Activated CD8-positive, alpha-beta memory T cell treated with anti-CD3 and anti-CD28 coated beads for 24 hours (primary cell): ENCODE measurements around the gene RFLNA.

Source experiments
- DNase-seq: peaks from one replicate; pipeline ENCODE4 v3.0.0-alpha.2; 2020

The RFLNA gene

DNA sequence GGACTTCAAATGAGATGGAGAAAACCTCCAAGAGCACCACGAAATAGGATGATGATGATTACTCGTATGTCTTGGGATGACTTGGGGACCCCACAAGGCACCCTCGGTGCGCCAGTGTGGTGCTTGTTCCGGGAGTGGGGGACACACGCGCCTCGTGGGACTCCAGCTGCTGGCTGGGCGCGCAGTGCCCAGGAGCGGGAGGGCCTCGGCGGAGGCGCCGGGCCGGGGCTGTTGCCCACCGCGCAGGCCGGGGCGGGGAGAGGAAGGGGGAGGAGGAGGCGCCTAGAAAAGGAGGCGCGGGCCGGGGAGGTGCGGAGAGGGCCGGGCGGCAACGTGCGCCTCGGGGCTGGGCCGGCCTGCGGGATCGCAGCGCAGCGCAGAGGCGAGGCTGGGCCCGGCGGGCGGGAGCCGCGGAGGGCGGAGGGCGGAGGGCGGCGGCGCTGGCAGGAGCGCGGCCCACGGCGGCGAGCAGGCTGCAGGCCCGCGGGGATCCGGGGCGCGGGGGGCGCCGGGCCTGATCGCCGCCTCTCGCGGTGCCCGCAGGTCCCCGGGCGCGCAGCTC, at the start of gene RFLNA:
TSS of gene RFLNA (plus strand) at position 314 of the 562 bp plus-strand sequence. CDS start 337 bp downstream, outside the sequence.
- DNase-seq: no peak

DNA sequence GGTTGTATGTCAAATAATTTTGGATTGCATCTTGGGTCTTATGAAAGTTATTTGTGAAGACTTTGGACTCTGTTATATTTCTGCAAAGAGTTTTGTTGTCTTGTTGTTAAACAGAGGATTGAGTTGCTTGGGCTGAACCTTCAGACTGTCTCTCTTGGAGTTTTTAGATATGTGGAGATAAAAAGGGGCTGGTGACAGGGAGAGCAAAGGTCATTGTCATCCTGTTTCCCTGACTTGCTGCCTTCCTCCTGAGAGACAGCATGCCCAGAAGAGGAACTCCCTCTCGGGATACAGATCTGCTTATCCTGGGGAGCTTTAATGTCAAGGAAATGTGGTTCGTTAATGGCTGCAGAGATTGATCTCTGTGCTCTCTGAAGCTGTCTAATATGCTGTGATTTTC, 47.6 kb upstream of the RFLNA start:
- no peak for DNase-seq

DNA sequence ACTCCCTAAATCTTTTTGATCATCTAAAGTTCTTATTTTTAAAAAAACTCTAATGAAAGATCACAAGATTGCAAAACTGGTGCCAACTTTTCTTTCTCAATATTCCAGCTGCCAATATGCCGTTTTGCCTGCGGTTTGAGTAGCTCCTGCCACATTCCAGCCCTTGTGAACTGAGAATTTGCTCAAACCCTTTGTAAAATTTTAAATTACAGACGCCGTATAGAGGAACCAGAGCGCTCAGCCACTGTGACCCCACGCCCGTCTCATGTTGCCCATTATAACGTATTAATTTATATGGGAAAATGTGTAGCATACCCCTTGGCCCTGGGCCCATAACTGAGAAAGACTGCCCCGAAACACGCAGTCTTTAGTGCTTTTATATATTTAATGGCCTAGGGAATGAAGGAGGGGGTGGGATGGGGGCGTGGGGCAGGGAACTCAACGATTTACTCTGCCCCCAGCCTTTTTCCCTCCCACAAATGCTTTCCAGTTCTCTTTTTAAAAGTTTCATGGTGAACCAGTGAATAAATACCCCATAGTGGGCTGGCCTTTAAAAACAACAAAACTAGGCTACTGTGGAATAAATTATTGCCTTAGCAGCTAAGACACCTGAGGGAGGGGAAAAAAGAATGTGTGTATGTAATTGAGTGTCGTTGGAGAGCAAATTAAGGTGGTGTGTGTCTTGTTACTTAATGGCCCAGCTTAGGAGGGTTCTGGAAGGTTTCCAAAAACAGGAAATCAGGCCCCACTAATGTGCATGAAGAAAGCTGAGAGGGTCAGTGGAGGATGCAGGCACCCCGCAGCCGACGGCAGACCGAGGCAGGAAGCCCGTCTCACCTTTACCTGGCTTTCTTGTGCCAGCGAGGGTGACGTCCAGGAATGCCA, 45.7 kb upstream of the RFLNA start:
- DNase-seq: no peak

DNA sequence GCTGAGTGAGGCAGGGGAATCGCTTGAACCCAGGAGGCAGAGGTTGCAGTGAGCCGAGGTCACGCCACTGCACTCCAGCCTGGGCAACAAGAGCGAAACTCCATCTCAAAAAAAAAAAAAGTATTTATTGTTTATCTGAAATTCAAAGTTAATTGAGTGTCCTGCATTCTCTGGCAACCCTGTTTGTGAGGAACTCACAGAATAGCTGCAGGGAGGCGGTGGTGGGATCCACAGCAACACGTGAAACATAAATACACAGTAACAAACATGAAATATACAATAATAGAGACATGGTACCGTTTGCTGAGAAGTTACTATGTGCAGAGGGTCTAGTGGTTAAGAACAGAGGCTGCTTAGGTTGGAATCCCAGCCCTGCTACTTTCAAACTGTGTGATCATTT, 43.7 kb upstream of the RFLNA start:
- no peak for DNase-seq

DNA sequence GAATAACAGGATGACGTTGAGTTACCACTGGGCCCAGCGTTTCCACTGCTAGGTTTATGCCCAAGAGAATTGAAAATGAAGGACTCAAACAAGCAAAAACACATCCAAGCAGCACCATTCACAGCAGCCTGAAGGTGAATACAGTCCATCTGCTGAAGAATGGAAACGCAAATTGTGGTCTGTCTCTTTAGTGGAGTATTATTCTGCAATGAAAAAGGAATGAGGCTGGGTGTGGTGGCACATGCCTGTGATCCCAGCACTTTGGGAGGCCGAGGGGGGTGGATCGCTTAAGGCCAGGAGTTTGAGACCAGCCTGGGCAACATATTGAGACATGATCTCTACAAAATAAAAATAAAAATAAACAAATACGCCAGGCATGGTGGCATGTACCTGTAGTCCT, 41.9 kb upstream of the RFLNA start:
- no peak for DNase-seq

DNA sequence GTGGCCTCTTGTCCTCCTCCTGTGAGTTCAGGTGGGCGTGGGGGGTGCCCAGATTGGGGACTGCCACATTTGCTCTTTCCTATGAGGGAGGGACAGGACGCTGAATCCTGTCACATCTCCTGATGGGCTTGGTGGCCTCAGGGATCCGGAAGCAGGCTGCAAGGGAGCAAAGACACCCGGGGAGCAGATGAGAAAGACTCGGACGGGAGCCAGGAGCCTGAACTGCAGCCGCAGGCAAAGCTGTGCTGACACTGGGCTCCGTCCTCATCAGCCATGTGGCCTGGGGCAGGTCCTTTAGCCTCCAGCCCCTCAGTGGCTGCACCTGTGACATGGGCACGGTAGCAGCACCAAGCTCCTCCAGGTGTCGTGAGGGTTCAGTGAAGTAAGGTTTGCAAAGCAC, 40.8 kb upstream of the RFLNA start:
- no peak for DNase-seq

DNA sequence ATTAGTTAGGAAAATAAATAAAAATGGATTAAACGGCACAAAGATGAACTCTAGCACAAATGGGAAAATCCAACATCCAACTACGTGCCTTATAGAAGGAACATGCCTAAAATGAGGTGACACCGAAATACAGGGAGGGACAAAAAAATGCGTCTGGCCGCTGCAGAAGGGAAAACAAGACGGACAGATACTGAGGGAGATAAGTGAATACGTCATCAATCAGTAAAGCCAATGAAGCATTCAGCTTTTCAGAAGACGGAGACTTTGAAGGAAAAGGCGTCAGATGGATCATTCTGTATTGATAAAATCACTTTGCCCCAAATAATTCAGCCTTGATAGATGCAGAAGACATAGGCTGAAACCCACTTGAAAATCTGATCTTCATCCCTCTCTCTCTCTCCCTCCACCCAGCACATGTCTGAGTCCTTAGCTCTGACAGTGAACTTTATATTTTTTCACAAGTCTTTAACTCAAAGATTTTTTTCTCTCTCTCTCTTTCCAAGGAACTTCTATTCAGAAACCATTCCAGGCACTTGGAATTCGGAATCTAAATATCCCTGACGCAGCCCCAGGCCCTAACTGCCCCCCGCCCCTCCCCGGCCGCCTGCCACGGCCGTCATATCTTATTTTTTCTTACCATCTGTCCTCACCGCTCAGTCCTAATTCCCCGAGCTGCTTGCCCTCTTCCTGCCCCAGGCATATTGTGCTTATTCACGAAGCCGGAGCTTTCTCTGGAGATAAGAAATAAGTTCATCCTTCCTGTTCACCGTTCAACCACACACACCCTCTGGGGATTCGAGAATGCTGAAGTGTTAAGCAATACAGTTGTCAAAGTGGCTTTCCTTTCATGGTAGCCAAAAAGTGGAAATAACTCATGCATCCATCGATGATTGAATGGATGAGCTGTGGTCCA, 35.5 kb upstream of the RFLNA start:
- no peak for DNase-seq

DNA sequence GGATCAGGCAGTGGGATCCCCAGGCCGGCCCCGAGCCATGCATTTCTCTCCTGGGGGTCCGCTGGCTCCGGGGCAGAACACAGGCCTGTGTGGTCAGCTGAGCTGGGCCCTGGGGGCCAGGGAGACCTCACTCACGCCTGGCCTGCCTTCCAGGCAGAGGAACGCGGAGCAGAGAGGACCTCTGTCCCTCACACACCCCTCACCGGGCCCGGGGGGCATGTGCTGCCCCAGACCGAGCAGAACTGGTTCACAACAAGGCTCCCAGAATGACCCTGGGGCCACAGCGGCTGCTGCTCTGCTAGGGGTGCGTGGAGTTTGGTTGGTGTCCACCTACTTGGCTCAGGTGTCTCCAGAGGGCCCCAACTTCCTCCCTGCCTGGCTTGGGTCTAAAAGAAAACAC, 33.0 kb upstream of the RFLNA start:
- DNase-seq: no peak

GRCh38 chr12:124264089-124264795, 30.7 kb upstream of the RFLNA start:
- no peak for DNase-seq

DNA sequence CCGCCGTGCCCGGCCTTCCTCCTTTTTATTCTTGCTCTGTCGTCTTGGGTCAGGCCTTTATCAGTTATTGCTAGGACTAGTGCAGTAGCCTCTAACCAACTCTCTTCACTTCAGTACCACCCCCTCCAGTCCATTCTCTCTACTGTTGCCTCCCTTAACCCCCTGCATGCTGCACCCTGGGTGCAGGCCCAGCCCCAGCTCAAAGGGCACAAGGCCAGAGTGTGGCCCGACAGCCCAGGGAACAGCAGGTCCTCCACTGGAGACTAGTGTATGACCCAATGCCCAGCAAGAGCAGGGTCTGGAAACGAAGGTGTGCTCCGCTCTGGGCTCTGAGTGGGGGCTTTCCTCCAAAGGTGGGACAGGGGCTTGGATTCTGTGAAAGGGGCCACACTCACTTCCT, 30.0 kb upstream of the RFLNA start:
- no peak for DNase-seq

DNA sequence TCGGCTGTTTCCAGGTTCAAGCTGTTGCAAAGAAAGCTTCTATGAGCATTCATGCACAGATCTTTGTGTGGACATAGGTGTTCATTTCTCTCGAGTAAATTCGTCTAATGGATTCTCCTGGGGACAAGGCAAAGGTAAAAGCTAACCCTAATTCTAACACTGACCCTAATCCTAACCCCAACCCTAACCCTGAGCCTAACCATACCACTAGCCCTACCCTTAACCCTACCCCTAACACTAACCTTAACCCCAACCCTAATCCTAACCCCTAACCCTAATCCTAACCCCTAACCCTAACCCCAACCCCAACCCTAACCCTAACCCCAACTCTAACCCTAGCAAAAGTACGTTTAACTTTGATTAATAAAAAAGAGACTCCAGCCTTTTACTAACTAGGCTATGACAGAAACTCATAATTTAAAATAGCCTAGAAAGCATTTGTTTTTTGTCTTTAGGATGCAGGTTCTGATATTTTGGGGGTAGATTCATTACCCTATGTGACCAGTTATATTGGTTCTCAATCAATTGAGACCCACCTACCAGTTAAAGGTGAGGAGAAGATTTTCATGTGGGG, 27.6 kb upstream of the RFLNA start:
- DNase-seq: no peak

GRCh38 chr12:124270671-124271070, 24.2 kb upstream of the RFLNA start:
- no peak for DNase-seq

- DNase-seq: no peak
These were observed 21.3 kb upstream of the RFLNA start for GRCh38 chr12:124273630-124274029.

- DNase-seq: no peak
These were observed 18.6 kb upstream of the RFLNA start for GRCh38 chr12:124276337-124276736.

DNA sequence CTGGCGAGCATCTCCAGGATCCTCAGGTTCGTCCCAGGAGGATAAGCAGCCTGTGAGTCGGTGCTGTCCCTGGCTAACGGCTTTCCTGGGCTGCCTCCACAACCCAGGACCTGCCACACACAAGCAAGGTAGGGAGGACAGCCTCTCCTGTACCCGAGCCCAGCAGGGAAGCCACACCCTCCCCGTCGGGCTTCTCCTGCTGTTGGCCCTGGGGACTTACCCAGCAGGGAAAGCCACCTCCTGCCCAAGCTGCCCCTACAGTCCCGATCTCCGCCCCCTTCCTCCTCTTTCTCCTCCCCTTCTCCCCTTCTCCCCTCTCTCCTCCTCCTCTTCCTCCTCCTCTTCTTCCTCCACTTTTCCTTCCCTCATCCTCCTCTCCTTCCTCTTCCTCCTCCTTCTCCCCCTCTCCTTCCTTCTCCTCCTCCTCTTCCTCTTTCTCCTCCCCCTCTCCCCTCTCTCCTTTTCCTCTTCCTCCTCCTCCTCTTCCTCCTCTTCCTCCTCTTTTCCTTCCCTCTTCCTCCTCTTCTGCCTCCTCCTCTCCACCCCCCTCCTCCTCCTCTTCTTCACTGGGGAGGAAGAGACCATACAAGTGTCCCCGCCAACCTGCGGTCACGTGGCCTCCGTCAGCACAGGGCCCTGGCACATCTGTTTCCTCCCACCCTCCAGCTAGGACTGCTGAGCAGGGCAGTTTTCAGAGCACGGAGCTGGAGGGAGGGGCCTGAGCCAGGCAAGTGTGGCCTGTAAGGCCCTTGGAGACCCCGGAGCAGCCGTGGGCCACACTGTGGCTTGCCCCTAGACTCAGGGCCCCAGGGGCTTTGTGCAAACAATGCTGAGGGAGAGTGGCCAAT, 17.3 kb upstream of the RFLNA start:
- no peak for DNase-seq

GRCh38 chr12:124278389-124279101, 16.3 kb upstream of the RFLNA start:
- no peak for DNase-seq

DNA sequence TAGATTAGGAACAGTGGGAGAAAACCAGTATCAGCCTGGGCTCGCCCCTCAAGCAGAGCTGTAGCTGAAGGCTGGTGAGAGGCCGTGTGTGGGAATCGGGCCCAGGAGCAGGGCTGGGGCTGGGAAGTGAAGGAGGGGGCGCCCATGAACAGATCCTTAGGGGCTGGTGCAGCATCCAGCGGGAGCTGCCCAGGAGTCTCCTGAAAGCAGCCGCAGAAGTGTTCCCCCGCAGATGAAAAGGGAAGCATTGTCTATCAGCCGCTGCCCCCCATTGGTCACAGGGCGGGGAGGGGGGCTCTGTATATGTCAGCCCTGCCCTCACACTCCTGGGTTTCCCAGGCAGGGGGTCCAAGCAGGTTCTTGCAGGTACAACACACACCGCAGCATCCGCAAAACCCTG, 15.6 kb upstream of the RFLNA start:
- no peak for DNase-seq

- DNase-seq: no peak
These were observed 15.0 kb upstream of the RFLNA start for GRCh38 chr12:124279846-124280360.

- no peak for DNase-seq
These were observed 13.6 kb upstream of the RFLNA start for GRCh38 chr12:124281309-124281708.

DNA sequence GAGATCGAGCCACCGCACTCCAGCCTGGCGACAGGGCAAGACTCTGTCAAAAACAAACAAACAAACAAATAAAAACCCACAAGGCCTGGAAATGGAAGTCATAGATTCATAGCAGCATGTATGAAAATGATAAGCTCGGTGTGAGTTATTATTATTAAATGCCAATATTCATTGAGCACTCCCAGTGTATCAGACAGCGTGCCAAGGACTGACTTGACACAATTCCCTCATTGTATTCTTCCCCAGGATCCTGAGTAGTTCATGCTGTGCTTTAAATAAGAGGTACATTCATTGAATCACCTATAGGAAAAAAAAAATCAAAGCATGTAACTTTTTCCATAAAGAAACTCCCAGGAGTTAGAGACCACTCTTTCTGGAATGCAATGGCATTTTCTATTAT, 12.6 kb upstream of the RFLNA start:
- no peak for DNase-seq

GRCh38 chr12:124283326-124283725, 11.6 kb upstream of the RFLNA start:
- no peak for DNase-seq
